IPS DF 6.9 (cell line): ENCODE measurements around the gene DDX49.
"Not testable (repeated sequence)": the region's sequence is repeated elsewhere in the genome, so short reads cannot be mapped to it uniquely, and the experiment has no call there.

ENCODE experiments used
- DNase-seq: peaks from one replicate; pipeline ENCODE4 v3.0.0-alpha.2; 2013; ENCODE audit warnings: low read depth, low spot score
- H3K27ac ChIP-seq: one replicate; pipeline ENCODE4 v1.5.1; 2013; ENCODE audit warnings: low read length, control low read depth
- H3K27me3 ChIP-seq: 2 replicates; pipeline ENCODE4 v1.6.1; 2013; ENCODE audit warnings: mild to moderate bottlenecking, low read length; ENCODE audit not compliant: control insufficient read depth, insufficient read depth
- H3K36me3 ChIP-seq: 2 replicates; pipeline ENCODE4 v1.6.1; 2013; ENCODE audit warnings: low read length; ENCODE audit not compliant: control insufficient read depth, insufficient read depth
- H3K4me1 ChIP-seq: 2 replicates; pipeline ENCODE4 v1.6.1; 2013; ENCODE audit warnings: low read length; ENCODE audit not compliant: control insufficient read depth, insufficient read depth
- H3K4me3 ChIP-seq: 2 replicates; pipeline ENCODE4 v1.5.1; 2013; ENCODE audit warnings: mild to moderate bottlenecking, low read length
- H3K9me3 ChIP-seq: 2 replicates; pipeline ENCODE4 v1.6.1; 2013; ENCODE audit warnings: low read length, inconsistent platforms; ENCODE audit not compliant: control insufficient read depth, insufficient read depth
- WGBS: extraction: QIAGEN DNeasy Blood & Tissue Kit; methylation state at CpG from one replicate; pipeline ENCODE4 v1.1.7; 2013; ENCODE audit warnings: mixed read lengths, missing lambda C conversion rate; ENCODE audit not compliant: insufficient read length, insufficient coverage; 5-methylcytosine and 5-hydroxymethylcytosine counted together

Gene DDX49

GRCh38 chr19:18897094-18898029, 22.2 kb upstream of the DDX49 start:
- Histone ChIP-seq H3K9me3 (no peaks in the 10 kb centered on the region), H3K27me3 (no peaks in the 10 kb centered on the region), H3K4me3 (no peak overlapping the region), H3K4me1 (peaks cover 2% of the 10 kb centered on the region), H3K27ac (no peak overlapping the region), H3K36me3 (no peaks in the 10 kb centered on the region)
- WGBS: no CpG with 5 or more reads among the region's 25 CpGs
- no peak for DNase-seq

- Histone ChIP-seq H3K27me3 (no peaks in the 10 kb centered on the region), H3K36me3 (no peaks in the 10 kb centered on the region; the same call in 1 of the 2 replicates), H3K27ac (no peak overlapping the region), H3K9me3 (no peaks in the 10 kb centered on the region), H3K4me3 (no peak overlapping the region), H3K4me1 (peaks cover 2% of the 10 kb centered on the region)
- WGBS: no CpG with 5 or more reads among the region's 18 CpGs
- no peak for DNase-seq
Measured at GRCh38 chr19:18898081-18898606, 21.4 kb upstream of the DDX49 start.

- Histone ChIP-seq H3K4me3 (no peak overlapping the region), H3K27ac (no peak overlapping the region), H3K9me3 (no peaks in the 10 kb centered on the region), H3K4me1 (peaks cover 2% of the 10 kb centered on the region), H3K36me3 (no peaks in the 10 kb centered on the region; the same call in 1 of the 2 replicates), H3K27me3 (no peaks in the 10 kb centered on the region)
- no CpG with 5 or more reads among the region's 18 CpGs for WGBS
- DNase-seq: no peak
Measured at GRCh38 chr19:18898607-18899408, 20.7 kb upstream of the DDX49 start.

- H3K27ac ChIP-seq: no peak overlapping the region
- H3K4me3 ChIP-seq: no peak overlapping the region
- DNase-seq: no peak
- H3K27me3 ChIP-seq: no peaks in the 10 kb centered on the region
- H3K9me3 ChIP-seq: no peaks in the 10 kb centered on the region
- no CpG with 5 or more reads among the region's 20 CpGs for WGBS
- no peaks in the 10 kb centered on the region; the same call in 1 of the 2 replicates for H3K4me1 ChIP-seq
- peaks cover 4% of the 10 kb centered on the region for H3K36me3 ChIP-seq
Measured at GRCh38 chr19:18899624-18900560, 19.6 kb upstream of the DDX49 start.

GRCh38 chr19:18900700-18901481, 18.6 kb upstream of the DDX49 start:
- peaks cover 8% of the 10 kb centered on the region for H3K36me3 ChIP-seq
- H3K4me3 ChIP-seq: no peak overlapping the region
- H3K27me3 ChIP-seq: no peaks in the 10 kb centered on the region
- no peak overlapping the region for H3K27ac ChIP-seq
- WGBS: no CpG with 5 or more reads among the region's 17 CpGs
- no peak for DNase-seq
- no peaks in the 10 kb centered on the region for H3K9me3 ChIP-seq
- H3K4me1 ChIP-seq: no peaks in the 10 kb centered on the region; the same call in 1 of the 2 replicates

- no peak overlapping the region for H3K4me3 ChIP-seq
- H3K27ac ChIP-seq: no peak overlapping the region
- peaks cover 9% of the 10 kb centered on the region for H3K36me3 ChIP-seq
- WGBS: no CpG with 5 or more reads among the region's 7 CpGs
- H3K9me3 ChIP-seq: no peaks in the 10 kb centered on the region
- no peak for DNase-seq
- H3K27me3 ChIP-seq: no peaks in the 10 kb centered on the region
- no peaks in the 10 kb centered on the region; the same call in 1 of the 2 replicates for H3K4me1 ChIP-seq
Measured at GRCh38 chr19:18901491-18901890, 18.0 kb upstream of the DDX49 start.

GRCh38 chr19:18902519-18902918, 17.0 kb upstream of the DDX49 start:
- H3K36me3 ChIP-seq: peaks cover 18% of the 10 kb centered on the region
- H3K27ac ChIP-seq, H3K27me3 ChIP-seq, H3K9me3 ChIP-seq, DNase-seq, H3K4me1 ChIP-seq, H3K4me3 ChIP-seq: not testable (repeated sequence)
- WGBS: no CpG with 5 or more reads among the region's 5 CpGs

- Histone ChIP-seq H3K27me3 (no peaks in the 10 kb centered on the region), H3K4me1 (no peaks in the 10 kb centered on the region; the same call in 1 of the 2 replicates), H3K36me3 (peaks cover 23% of the 10 kb centered on the region), H3K4me3 (no peak overlapping the region; the same call in 1 of the 2 replicates), H3K9me3 (no peaks in the 10 kb centered on the region), H3K27ac (no peak overlapping the region)
- no CpG with 5 or more reads among the region's 29 CpGs for WGBS
- no peak for DNase-seq
Measured at GRCh38 chr19:18903156-18904037, 16.1 kb upstream of the DDX49 start.
